ENCODE results near the gene SPIN2B. TPM values are rescaled to one million over a fixed set of nuclear protein-coding genes. Genes with fewer than 3 reads are reported as not detected.
A peak's percentile ranks its signal among the peaks of the same experiment; 100 is the strongest.

The SPIN2B gene
- total and polyA plus RNA-seq, 9 of the 15 experiments (the other 6 are each of a cell fraction or from before 2014, with no cell fraction given), result 6.2 to 23.7 (median 15.2) TPM

GRCh38 chrX:57135287-57135686 is 13.9 kb upstream of the SPIN2B start:
- no peaks in the 10 kb centered on the region for H4K20me1 ChIP-seq (replicated peaks; ENCODE audit: control insufficient read depth, insufficient read depth, low read length)
- BruUV-seq (replicated peaks), result no TSS peak
- no peak overlapping the region for H3K4me3 ChIP-seq
- ATAC-seq (peak; percentile 79), DNase-seq (ENCODE audit: extremely low read depth in 1 of 4, low spot score in 3 of 4) (peak; percentile 33 to 62 (median 41)), FAIRE-seq (no peak)
- 14% methylated on average over 2 of the region's 3 CpGs for WGBS (ENCODE audit: insufficient coverage, low coverage, missing lambda C conversion rate)
- no peak overlapping the region for H3K27ac ChIP-seq (ENCODE audit: extremely low read depth, low read depth, low read length)
- H3K4me2 ChIP-seq (ENCODE audit: insufficient read depth, low read length), result no peak overlapping the region
- no peaks in the 10 kb centered on the region for H3K36me3 ChIP-seq (ENCODE audit: control insufficient read depth, insufficient read depth, low read length)
- H3K9ac ChIP-seq (ENCODE audit: insufficient read depth in 1 of 2, low read depth in 2 of 2, low read length in 2 of 2), result no peak overlapping the region
- intact Hi-C loops (cut with micrococcal nuclease), result no loop called here
- in situ Hi-C loops (cut with MboI), result no loop called here
- H3K9me3 ChIP-seq (replicated peaks; ENCODE audit: control insufficient read depth, insufficient read depth, low read depth, low read length), result no peaks in the 10 kb centered on the region
- POLR2A ChIA-PET, result no interaction called here
- no peaks in the 10 kb centered on the region for H3K27me3 ChIP-seq (ENCODE audit: control insufficient read depth in 2 of 2, insufficient read depth in 2 of 2, low read length in 2 of 2)
- H3K9me1 ChIP-seq (ENCODE audit: control insufficient read depth, insufficient read depth, low read length), result no peaks in the 10 kb centered on the region
- CTCF ChIA-PET (ENCODE audit: low intra/inter-chr PET ratio), result no interaction called here
- H3K79me2 ChIP-seq (ENCODE audit: control insufficient read depth, insufficient read depth, low read length), result no peaks in the 10 kb centered on the region
- H3K4me1 ChIP-seq (replicated peaks in 1 of 2; ENCODE audit: control insufficient read depth in 2 of 2, insufficient read depth in 2 of 2, low read length in 2 of 2), result peaks cover 3 to 6% of the 10 kb centered on the region in 2 experiments; a peak in 4 of 5 replicates
- no peak overlapping the region for H2AFZ ChIP-seq (ENCODE audit: low read depth, low read length)
- no peak for TF ChIP-seq NFXL1 (CRISPR knock-in tag; IDR thresholded peaks at IDR 0.05)
- no peak for TF ChIP-seq PML (IDR thresholded peaks at IDR 0.05; ENCODE audit: low read length)
- TF ChIP-seq PBX2 (CRISPR knock-in tag; IDR thresholded peaks at IDR 0.05; ENCODE audit: low read depth), result no peak
- TF ChIP-seq PBX2 (tag; conservative IDR thresholded peaks at IDR 0.05; ENCODE audit: low read depth), result 0 out of 2 replicates have a peak, but pooled peaks have one; percentile 14
- TF ChIP-seq OTX1 (CRISPR knock-in tag; IDR thresholded peaks at IDR 0.05), result no peak
- no peak for TF ChIP-seq STAT6 (CRISPR knock-in tag; IDR thresholded peaks at IDR 0.05)
- peak; percentile 81 for TF ChIP-seq ZBTB40 (IDR thresholded peaks at IDR 0.05)
- TF ChIP-seq ZBTB40 (CRISPR knock-in tag; IDR thresholded peaks at IDR 0.05), result no peak
- no peak for TF ChIP-seq BDP1 (IDR thresholded peaks at IDR 0.05; ENCODE audit: insufficient read depth, insufficient read length)

All from K562 (cell line).